Mucosa of rectum (tissue), 2 donors: Measurements from ENCODE around the gene FNIP2.

ENCODE experiments used
- H3K27ac ChIP-seq, 2 donors: one replicate each; pipeline ENCODE4 v1.7.0; 2013; ENCODE audit warnings: inconsistent platforms in 2 of 2, low read depth in 2 of 2, low read length in 2 of 2
- H3K27me3 ChIP-seq, 2 donors: one replicate each; pipeline ENCODE4 v1.7.0; 2013; ENCODE audit warnings: low read length in 2 of 2; ENCODE audit not compliant: control insufficient read depth in 2 of 2, insufficient read depth in 2 of 2
- H3K36me3 ChIP-seq, 2 donors: one replicate each; pipeline ENCODE4 v1.7.0; 2013; ENCODE audit warnings: low read length in 2 of 2; ENCODE audit not compliant: control insufficient read depth in 2 of 2, insufficient read depth in 2 of 2
- H3K4me1 ChIP-seq, 2 donors: one replicate each; pipeline ENCODE4 v1.7.0; 2013; ENCODE audit warnings: low read length in 2 of 2, mild to moderate bottlenecking in 1 of 2; ENCODE audit not compliant: control insufficient read depth in 2 of 2, insufficient read depth in 2 of 2
- H3K4me3 ChIP-seq, 2 donors: one replicate each; pipeline ENCODE4 v1.7.0; 2013; ENCODE audit warnings: low read length in 2 of 2
- H3K9ac ChIP-seq, 2 donors: one replicate each; pipeline ENCODE4 v1.7.0; 2013; ENCODE audit warnings: low read length in 2 of 2, low read depth in 1 of 2, mild to moderate bottlenecking in 1 of 2
- H3K9me3 ChIP-seq, 2 donors: one replicate each; pipeline ENCODE4 v1.7.0; 2013; ENCODE audit warnings: low read length in 2 of 2; ENCODE audit not compliant: control insufficient read depth in 2 of 2
- donor health status: healthy.
- donor health status: Normal muscosa, but diverticular disease.

The FNIP2 gene

DNA sequence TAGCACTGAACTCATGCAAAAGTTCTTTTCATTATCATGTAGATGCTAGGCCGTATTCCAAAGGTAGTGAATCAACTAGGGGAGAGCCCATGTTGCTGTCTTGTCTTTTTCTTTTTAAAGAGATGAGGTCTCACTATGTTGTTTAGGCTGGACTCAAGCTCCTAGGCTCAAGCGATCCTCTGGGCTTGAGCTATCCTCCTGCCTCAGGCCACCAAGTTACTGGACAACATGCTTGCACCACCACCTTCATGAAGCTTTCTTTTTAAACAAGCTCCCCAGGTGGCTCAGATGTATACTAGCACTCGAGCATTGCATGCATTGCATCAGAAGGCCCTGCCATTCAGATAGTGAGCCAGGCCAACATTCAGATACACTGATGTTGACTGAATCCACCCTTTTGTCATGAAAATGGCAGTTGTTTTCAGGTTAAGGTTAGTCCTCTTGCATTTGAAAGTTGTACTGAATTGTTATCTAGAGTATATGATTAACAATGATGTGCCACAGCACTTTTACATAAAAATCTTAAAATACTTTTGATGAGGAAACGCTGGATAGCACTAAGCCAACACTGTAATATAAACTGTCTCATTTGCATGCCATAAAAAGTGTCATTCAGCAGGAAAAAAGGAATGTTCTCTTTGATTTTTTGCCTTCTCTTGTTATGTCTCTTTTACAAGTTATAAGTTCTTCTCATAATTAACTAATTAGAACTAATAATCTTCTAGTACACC, 76.7 kb downstream of the FNIP2 start:
- Histone ChIP-seq H3K4me3 (no peak overlapping the region), H3K9ac (no peak overlapping the region), H3K9me3 (no peaks in the 10 kb centered on the region), H3K4me1 (peaks cover 3 to 8% of the 10 kb centered on the region in 2 donors), H3K36me3 (peaks cover 16 to 34% of the 10 kb centered on the region in 2 donors), H3K27ac (peak overlapping the region in 1 of 2 donors; percentile 31), H3K27me3 (no peaks in the 10 kb centered on the region)

DNA sequence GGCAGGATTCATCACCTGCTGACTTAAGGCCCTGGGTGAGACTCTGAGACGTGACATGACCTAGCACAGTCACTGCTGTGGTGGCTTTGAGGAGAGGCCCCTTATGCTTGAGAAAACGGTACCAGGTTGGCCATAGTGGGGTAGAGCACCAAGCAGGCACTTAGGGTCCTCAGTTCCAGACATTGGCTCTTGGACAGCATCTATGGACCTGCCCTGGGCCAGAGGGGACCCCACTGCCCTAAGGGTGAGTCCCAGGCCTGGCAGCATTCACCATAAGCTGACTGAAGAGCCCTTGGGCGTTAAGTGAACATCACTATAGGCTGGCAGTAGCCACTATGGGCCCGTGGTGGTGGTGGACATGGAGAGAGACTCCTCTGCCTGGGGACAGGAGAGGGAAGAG, 78.7 kb downstream of the FNIP2 start:
- H3K9ac ChIP-seq: no peak overlapping the region
- H3K4me3 ChIP-seq: no peak overlapping the region
- H3K9me3 ChIP-seq: no peaks in the 10 kb centered on the region
- H3K36me3 ChIP-seq: peaks cover 17 to 30% of the 10 kb centered on the region in 2 donors
- H3K27ac ChIP-seq: no peak overlapping the region
- no peaks in the 10 kb centered on the region for H3K27me3 ChIP-seq
- peaks cover 3 to 10% of the 10 kb centered on the region in 2 donors for H3K4me1 ChIP-seq

DNA sequence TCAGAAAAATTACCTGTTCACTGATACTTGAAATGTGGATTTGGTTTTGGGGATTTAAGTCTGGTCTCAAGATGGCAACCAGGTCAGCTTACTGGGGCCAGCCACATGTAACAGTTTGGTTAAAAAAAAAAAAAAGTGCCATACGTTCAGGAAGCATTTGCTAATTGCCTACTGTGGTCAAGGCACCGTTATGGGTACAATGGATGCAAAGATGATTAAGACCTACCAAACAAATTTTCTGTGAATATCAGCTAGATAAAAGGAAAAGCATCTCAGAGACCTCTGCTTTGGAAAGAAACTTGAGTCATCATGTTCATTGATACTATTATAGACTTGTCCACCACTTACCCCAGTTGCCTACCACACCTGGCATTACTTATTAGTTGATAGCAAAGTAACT, 80.9 kb downstream of the FNIP2 start:
- Histone ChIP-seq H3K9ac (no peak overlapping the region), H3K4me1 (peaks cover 3 to 10% of the 10 kb centered on the region in 2 donors), H3K36me3 (peaks cover 20 to 31% of the 10 kb centered on the region in 2 donors), H3K27ac (no peak overlapping the region), H3K4me3 (no peak overlapping the region), H3K9me3 (no peaks in the 10 kb centered on the region), H3K27me3 (no peaks in the 10 kb centered on the region)

DNA sequence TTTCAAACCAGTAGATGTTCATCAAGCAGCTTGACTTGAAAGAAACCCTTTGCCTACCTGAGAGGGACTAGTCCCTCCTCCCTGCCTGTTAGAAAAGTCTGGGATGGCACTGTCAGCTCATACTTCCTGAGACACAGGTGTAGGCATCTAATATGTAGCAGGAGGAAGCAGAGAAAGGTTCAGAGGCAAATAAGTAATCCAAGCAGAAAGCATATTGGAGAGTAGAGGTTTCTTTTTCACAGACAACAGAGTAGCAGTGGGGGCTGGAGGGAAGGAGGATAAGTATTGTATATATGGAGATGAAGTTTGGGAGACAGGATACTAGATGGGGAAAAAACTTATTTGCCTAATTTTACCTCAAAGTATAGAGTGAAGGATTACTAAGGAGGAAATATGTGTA, 81.5 kb downstream of the FNIP2 start:
- H3K4me1 ChIP-seq: peaks cover under 1 to 7% of the 10 kb centered on the region in 2 donors
- no peak overlapping the region for H3K9ac ChIP-seq
- peaks cover 19 to 31% of the 10 kb centered on the region in 2 donors for H3K36me3 ChIP-seq
- H3K27me3 ChIP-seq: no peaks in the 10 kb centered on the region
- H3K9me3 ChIP-seq: no peaks in the 10 kb centered on the region
- no peak overlapping the region for H3K27ac ChIP-seq
- H3K4me3 ChIP-seq: no peak overlapping the region

DNA sequence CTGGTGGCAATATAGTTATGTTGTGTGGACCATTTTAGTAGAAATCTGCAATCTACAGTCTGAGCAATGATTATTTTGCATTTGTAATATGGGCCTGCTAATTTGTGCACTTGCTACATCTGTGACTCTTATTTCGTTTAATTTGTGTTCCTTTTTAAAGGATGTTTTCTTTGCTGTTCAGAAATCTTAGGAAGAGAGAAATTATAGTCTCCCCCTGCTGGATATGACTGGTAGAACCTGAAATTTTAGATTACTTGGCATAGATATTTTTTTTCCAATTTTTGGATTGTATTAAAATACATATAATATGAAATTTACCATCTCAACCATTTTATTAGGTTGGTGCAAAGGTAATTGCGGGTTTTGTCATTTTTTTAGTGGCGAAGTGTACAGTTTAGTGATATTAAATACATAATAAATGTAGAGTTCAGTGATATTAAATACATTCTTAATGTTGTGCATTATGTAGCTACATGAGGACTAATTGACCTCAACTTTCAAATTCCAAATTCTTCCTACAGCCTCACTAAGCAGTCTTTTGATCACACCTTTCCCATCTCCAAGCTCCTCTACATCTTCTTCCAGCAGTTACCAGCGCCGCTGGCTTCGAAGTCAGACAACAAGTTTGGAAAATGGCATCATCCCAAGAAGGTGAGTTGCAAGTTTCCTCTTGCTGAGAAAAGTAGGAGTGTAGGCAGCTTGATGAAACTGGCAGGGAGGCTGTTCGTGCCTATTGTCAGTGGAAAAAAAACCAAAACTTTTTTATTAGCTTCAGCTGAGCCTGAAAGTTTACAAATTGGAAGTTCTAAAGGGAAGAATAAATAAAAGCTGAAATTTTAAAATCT, 82.2 kb downstream of the FNIP2 start:
- Histone ChIP-seq H3K36me3 (peaks cover 15 to 34% of the 10 kb centered on the region in 2 donors), H3K27ac (no peak overlapping the region), H3K4me1 (peaks cover 0 to 4% of the 10 kb centered on the region in 2 donors), H3K9me3 (no peaks in the 10 kb centered on the region), H3K4me3 (no peak overlapping the region), H3K27me3 (no peaks in the 10 kb centered on the region), H3K9ac (no peak overlapping the region)

DNA sequence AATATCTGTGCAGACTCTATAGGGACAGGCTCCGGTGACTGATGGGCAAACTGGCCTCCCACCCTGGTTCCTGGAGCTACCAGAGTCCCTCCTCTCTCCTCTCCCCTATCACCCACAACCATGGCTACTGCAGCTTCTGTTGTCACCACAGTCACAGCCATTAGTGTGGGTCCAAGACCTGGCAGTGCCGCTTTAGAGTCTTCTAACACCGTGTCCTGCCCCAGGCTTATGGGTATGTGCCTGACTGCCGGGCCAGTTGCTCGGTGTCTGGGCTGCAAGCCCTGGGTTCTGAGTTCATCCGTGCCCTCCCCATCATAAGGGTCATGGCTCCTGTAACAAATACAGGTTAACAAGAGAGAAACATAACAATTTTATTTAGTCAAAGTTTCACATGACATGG, 85.4 kb downstream of the FNIP2 start:
- H3K9me3 ChIP-seq: no peaks in the 10 kb centered on the region
- H3K4me1 ChIP-seq: peaks cover 0 to 4% of the 10 kb centered on the region in 2 donors
- peaks cover 17% of the 10 kb centered on the region in 2 donors for H3K36me3 ChIP-seq
- H3K27me3 ChIP-seq: no peaks in the 10 kb centered on the region
- no peak overlapping the region for H3K27ac ChIP-seq
- H3K4me3 ChIP-seq: no peak overlapping the region
- no peak overlapping the region for H3K9ac ChIP-seq

DNA sequence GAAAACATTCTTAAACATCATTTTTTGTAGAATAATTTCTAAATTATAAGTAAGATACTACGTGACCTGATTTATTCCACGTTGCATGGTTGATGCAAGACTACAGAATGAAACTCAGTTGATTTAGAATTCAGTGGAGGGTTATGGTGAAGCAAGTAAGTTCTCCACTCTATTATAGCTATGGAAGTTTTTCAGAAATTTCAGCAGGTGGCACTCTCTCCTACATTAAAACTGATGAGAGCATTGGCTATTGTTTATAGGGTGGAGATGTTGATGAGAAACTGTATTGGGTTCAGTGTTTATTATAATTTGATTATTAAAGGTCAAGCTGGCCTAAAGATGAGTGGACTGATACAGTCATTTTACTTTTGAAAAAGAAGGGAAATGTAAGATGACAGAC, 88.0 kb downstream of the FNIP2 start:
- Histone ChIP-seq H3K9me3 (no peaks in the 10 kb centered on the region), H3K27me3 (no peaks in the 10 kb centered on the region), H3K27ac (no peak overlapping the region), H3K9ac (no peak overlapping the region), H3K4me3 (no peak overlapping the region), H3K4me1 (peaks cover 0 to 2% of the 10 kb centered on the region in 2 donors), H3K36me3 (peaks cover 32% of the 10 kb centered on the region in 2 donors)

DNA sequence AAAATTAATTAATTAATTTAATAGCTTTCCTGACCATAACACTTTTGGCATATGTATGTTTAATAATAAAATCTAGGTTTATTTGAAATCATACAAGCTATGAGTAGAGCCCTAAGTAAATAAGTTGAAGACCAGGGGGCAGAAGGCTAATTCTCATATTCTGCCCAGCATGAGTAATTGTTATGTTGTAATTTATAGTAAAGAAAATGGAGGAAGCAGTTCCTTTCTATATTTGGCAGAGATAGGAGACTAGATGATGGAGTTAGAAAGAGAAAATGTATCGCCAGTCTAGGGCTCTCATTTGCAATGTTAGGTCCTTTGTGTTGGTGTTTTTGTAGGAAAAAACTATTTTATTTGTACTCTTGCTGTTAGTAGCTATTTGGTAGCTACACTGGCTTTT, 89.1 kb downstream of the FNIP2 start:
- H3K4me1 ChIP-seq: peaks cover 0 to 2% of the 10 kb centered on the region in 2 donors
- H3K4me3 ChIP-seq: no peak overlapping the region
- H3K27me3 ChIP-seq: no peaks in the 10 kb centered on the region
- H3K9ac ChIP-seq: no peak overlapping the region
- H3K27ac ChIP-seq: no peak overlapping the region
- H3K36me3 ChIP-seq: peaks cover 34 to 38% of the 10 kb centered on the region in 2 donors
- H3K9me3 ChIP-seq: no peaks in the 10 kb centered on the region

DNA sequence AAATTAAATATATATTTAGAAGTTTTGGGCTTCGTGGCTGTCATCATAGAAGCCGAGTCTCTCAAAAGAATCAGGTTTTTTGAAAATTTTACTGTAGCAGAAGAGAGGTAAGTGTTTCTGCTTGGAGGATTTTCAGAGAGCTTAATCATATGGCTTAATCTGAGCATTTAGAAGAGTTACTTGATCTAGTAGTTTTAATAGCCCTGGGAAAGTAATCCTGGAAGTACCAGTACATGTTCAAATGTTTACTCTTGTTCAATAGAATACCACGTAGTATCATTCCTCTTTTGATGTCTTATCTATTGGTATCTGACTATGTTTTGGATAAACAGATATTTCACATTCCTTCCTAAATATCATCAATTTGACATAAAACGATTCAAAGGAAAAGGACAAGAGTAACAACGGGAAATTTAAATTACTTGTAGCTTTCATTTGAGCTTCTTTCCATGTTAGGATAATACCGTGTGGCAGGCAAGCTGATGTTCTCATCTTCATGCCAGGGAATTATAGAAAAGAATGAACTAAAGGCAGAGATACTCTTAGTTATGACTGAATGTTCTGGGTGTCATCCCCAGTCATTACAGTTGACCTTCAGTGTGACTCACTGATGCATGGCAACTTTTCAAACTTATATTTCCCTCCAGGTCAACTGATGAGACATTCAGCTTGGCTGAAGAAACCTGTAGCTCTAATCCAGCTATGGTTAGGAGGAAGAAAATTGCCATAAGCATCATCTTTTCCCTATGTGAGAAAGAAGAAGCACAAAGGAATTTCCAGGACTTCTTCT, 89.8 kb downstream of the FNIP2 start:
- Histone ChIP-seq H3K27ac (no peak overlapping the region), H3K27me3 (no peaks in the 10 kb centered on the region), H3K9ac (no peak overlapping the region), H3K4me3 (no peak overlapping the region), H3K4me1 (peaks cover 0 to 2% of the 10 kb centered on the region in 2 donors), H3K9me3 (no peaks in the 10 kb centered on the region), H3K36me3 (peaks cover 40 to 42% of the 10 kb centered on the region in 2 donors)
